Tibial artery (tissue), 4 donors: Measurements from ENCODE around the gene SPNS1.
"Not testable (repeated sequence)": the region's sequence is repeated elsewhere in the genome, so short reads cannot be mapped to it uniquely, and the experiment has no call there.

Experiments
- DNase-seq, 2 donors: peaks; one replicate each; pipeline ENCODE4 v3.0.0-alpha.2; 2019
- H3K27ac ChIP-seq, 2 donors: fragments of 200-600 bp; sonication (generic) in 1 of 2; 1 replicate in 1 of 2; 2 replicates in 1 of 2; pipeline ENCODE4 v1.5.1; 2018 to 2019; ENCODE audit warnings: mild to moderate bottlenecking in 1 of 2
- H3K27me3 ChIP-seq, 2 donors: fragments of 200-600 bp; sonication (generic) in 1 of 2; one replicate each; pipeline versions ENCODE4 v1.5.1 to v1.6.0; 2016 to 2019
- H3K36me3 ChIP-seq, 3 donors: fragments of 200-600 bp; sonication (generic) in 2 of 3; one replicate each; pipeline ENCODE4 v1.5.1; 2016 to 2019; ENCODE audit warnings: mild to moderate bottlenecking in 2 of 3
- H3K4me1 ChIP-seq, 4 donors: fragments of 200-600 bp; sonication (generic) in 2 of 4; 1 replicate in 3 of 4; 2 replicates in 1 of 4; pipeline ENCODE4 v1.5.1; 2016 to 2019
- H3K4me3 ChIP-seq, 2 donors: fragments of 200-600 bp; sonication (generic) in 1 of 2; 1 replicate in 1 of 2; 2 replicates in 1 of 2; pipeline ENCODE4 v1.5.1; 2018 to 2019; ENCODE audit warnings: mild to moderate bottlenecking in 2 of 2
- H3K9me3 ChIP-seq, 3 donors: fragments of 200-600 bp; sonication (generic) in 1 of 3; one replicate each; pipeline ENCODE4 v1.5.1; 2016 to 2019
- CTCF ChIP-seq, 2 experiments: fragments of 200-600 bp in 1 of 2; fragments of 450-650 bp in 1 of 2; IDR thresholded peaks; one replicate each; pipeline ENCODE4 v1.5.1; 2017 to 2019; ENCODE audit warnings: antibody characterized with exemption in 2 of 2, mild to moderate bottlenecking in 1 of 2, moderate library complexity in 1 of 2
- intact Hi-C: fragments of 100-400 bp; cut with DNase I; formaldehyde crosslinking; loops from one replicate; pipeline ENCODE4 v1.15.0; 2023; ENCODE audit warnings: low total_unique reads

The SPNS1 gene

GRCh38 chr16:28977703-28978662, 3.4 kb downstream of the SPNS1 start:
- intact Hi-C loops = loop anchor here (10.0 kb wide), 1 partner anchor 63 kb away; no protein-coding TSS in a partner anchor
- H3K27ac ChIP-seq = no peak overlapping the region
- DNase-seq = no peak
- peaks cover 0 to 21% (median 18%) of the 10 kb centered on the region in 4 donors for H3K4me1 ChIP-seq
- no peaks in the 10 kb centered on the region for H3K27me3 ChIP-seq
- no peak overlapping the region for H3K4me3 ChIP-seq
- H3K36me3 ChIP-seq = peaks cover 23 to 58% (median 53%) of the 10 kb centered on the region in 3 donors
- TF ChIP-seq CTCF (IDR thresholded peaks at IDR 0.05) = peak in 1 of 2 experiments; percentile 16
- H3K9me3 ChIP-seq = no peaks in the 10 kb centered on the region

- H3K27me3 ChIP-seq, H3K4me3 ChIP-seq, intact Hi-C loops, H3K9me3 ChIP-seq, H3K27ac ChIP-seq, DNase-seq: not testable (repeated sequence)
- H3K4me1 ChIP-seq = peaks cover 0 to 13% (median 8%) of the 10 kb centered on the region in 4 donors
- peaks cover 33 to 81% (median 76%) of the 10 kb centered on the region in 3 donors for H3K36me3 ChIP-seq
These were observed 5.8 kb downstream of the SPNS1 start for GRCh38 chr16:28980330-28980729.

- no peak for TF ChIP-seq CTCF (IDR thresholded peaks at IDR 0.05)
- intact Hi-C loops = no loop called here
- no peak for DNase-seq
- peaks cover 0 to 7% (median 2%) of the 10 kb centered on the region in 4 donors for H3K4me1 ChIP-seq
- no peak overlapping the region for H3K4me3 ChIP-seq
- peaks cover 33 to 87% (median 81%) of the 10 kb centered on the region in 3 donors for H3K36me3 ChIP-seq
- no peak overlapping the region for H3K27ac ChIP-seq
- H3K27me3 ChIP-seq = no peaks in the 10 kb centered on the region
- H3K9me3 ChIP-seq = no peaks in the 10 kb centered on the region
These were observed 6.4 kb downstream of the SPNS1 start for GRCh38 chr16:28980929-28981328.

GRCh38 chr16:28981517-28981916, 6.9 kb downstream of the SPNS1 start:
- Histone ChIP-seq H3K27me3 (no peaks in the 10 kb centered on the region), H3K4me1 (peaks cover 0 to under 1% (median 0%) of the 10 kb centered on the region in 4 donors), H3K4me3 (no peak overlapping the region), H3K27ac (no peak overlapping the region), H3K36me3 (peaks cover 38 to 93% (median 86%) of the 10 kb centered on the region in 3 donors), H3K9me3 (no peaks in the 10 kb centered on the region)
- DNase-seq = no peak
- peak in 1 of 2 experiments; percentile 7 for TF ChIP-seq CTCF (IDR thresholded peaks at IDR 0.05)
- intact Hi-C loops = no loop called here

GRCh38 chr16:28982418-28982817, 7.8 kb downstream of the SPNS1 start:
- intact Hi-C loops = no loop called here
- peaks cover 47 to 100% (median 95%) of the 10 kb centered on the region in 3 donors for H3K36me3 ChIP-seq
- no peak overlapping the region for H3K4me3 ChIP-seq
- H3K9me3 ChIP-seq = peaks cover 0 to 7% (median 6%) of the 10 kb centered on the region in 3 donors
- no peaks in the 10 kb centered on the region for H3K27me3 ChIP-seq
- TF ChIP-seq CTCF (IDR thresholded peaks at IDR 0.05) = no peak
- no peak for DNase-seq
- no peak overlapping the region for H3K27ac ChIP-seq
- no peaks in the 10 kb centered on the region for H3K4me1 ChIP-seq

- no peak for TF ChIP-seq CTCF (IDR thresholded peaks at IDR 0.05)
- no peak for DNase-seq
- Histone ChIP-seq H3K27ac (no peak overlapping the region), H3K27me3 (no peaks in the 10 kb centered on the region), H3K9me3 (peaks cover 0 to 7% (median 6%) of the 10 kb centered on the region in 3 donors), H3K36me3 (peaks cover 50 to 100% (median 93%) of the 10 kb centered on the region in 3 donors), H3K4me3 (no peak overlapping the region), H3K4me1 (no peaks in the 10 kb centered on the region)
- intact Hi-C loops = no loop called here
These were observed 8.4 kb downstream of the SPNS1 start for GRCh38 chr16:28982949-28983348.
